ENCODE results near the gene BOLA3. TPM values are rescaled to one million over a fixed set of nuclear protein-coding genes. Genes with fewer than 3 reads are reported as not detected.

Gene BOLA3
- total RNA-seq, 2 experiments from 2014 or later, result 131 to 135 TPM

DNA sequence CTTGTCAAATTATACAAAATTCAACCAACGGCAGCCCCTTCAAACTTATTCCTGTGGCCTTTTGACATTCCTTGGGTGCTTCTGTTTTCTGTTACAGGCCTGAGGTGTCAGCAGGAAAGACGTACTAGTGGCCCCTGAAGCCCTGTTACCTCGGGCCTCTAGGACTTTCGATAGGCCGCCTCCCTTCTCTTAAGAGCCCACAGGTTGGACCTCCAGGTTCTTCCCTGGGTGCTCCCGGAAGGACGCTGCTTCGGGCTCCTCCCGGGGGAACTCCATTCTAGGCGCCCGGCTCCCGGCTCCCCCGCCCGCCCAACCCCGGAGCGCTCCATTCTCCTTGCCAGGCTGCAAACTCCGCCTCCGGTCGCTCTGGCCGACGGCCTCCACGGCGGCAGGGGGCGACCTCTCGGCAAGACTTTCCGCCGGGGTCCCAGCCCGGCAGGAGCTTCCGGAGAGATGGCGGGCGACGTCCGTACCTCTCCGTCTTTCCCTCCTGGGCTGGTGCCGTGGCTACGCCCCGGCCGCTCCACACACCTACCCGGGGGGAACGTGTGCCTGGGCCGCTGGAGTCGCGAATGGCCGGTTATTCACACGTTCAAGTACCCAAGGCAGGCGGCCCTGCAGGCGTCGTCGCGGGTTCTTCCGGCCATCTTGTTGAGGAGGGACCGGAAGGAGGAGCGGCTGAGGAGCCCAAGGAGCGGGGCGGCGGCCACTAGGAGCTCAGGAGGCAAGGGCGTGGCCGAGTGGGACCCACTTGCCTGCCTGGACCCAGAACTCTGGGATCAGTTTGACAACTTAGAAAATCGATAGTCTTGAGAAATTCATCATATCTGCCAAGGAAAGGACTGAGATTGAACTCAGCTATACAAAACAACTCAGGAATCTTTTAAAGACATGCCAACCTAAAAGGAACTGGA is 27.5 kb downstream of the BOLA3 start:
- Mint-ChIP-seq H3K4me1 (ENCODE audit: low read depth) (peaks cover 10% of the 10 kb centered on the region), H3K4me3 (peak overlapping the region; percentile 83), H3K27me3 (peaks cover 3% of the 10 kb centered on the region), H3K9me3 (peaks cover 13% of the 10 kb centered on the region), H3K27ac (peak overlapping the region; percentile 94), H3K36me3 (ENCODE audit: low read depth) (peaks cover 15% of the 10 kb centered on the region)
- intact Hi-C loops (cut with micrococcal nuclease), result no loop called here
- ChIA-PET CTCF (interaction anchor here (0.8 to 2.9 kb wide), 29 partner anchors 8 to 831 kb away, joined by 3 to 18 read pairs (median 4); partner anchors contain the start of genes MOB1A and STAMBP), POLR2A (interaction anchor here (0.5 to 2.3 kb wide), 10 partner anchors 9 to 886 kb away, joined by 3 to 10 read pairs (median 4); partner anchors contain the start of genes BOLA3, CCT7 and MOB1A)
- TF ChIP-seq, protein P1, sequence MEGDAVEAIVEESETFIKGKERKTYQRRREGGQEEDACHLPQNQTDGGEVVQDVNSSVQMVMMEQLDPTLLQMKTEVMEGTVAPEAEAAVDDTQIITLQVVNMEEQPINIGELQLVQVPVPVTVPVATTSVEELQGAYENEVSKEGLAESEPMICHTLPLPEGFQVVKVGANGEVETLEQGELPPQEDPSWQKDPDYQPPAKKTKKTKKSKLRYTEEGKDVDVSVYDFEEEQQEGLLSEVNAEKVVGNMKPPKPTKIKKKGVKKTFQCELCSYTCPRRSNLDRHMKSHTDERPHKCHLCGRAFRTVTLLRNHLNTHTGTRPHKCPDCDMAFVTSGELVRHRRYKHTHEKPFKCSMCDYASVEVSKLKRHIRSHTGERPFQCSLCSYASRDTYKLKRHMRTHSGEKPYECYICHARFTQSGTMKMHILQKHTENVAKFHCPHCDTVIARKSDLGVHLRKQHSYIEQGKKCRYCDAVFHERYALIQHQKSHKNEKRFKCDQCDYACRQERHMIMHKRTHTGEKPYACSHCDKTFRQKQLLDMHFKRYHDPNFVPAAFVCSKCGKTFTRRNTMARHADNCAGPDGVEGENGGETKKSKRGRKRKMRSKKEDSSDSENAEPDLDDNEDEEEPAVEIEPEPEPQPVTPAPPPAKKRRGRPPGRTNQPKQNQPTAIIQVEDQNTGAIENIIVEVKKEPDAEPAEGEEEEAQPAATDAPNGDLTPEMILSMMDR (IDR thresholded peaks at IDR 0.05), result peak; percentile 73
- ATAC-seq, result peak; percentile 98
- DNase-seq, result peak; percentile 88

DNA sequence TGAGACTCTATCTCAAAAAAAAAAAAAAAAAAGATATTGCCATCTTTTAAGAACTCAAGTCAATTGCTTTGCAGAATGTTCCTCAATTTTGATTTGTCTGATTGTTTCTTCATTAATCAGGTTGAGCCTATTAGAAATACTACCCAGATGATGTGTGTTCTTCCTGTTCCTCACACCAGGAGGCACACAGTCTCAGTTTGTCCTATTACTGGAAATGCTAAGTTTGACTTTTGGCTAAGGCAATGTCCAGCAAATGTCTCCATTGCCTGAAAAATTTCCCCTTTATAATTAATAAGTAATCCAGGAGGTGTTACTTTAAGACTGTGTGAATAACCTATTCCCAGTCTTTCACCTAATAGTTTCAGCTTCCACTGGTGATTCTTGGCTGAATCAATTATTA is 28.4 kb downstream of the BOLA3 start:
- intact Hi-C loops (cut with micrococcal nuclease), result no loop called here
- POLR2A ChIA-PET, result interaction anchor here (1.7 kb wide), 1 partner anchor 19 kb away, joined by 6 read pairs; no protein-coding TSS in a partner anchor
- no peak for ATAC-seq
- Mint-ChIP-seq H3K4me3 (peak overlapping the region; percentile 83), H3K27me3 (peaks cover 3% of the 10 kb centered on the region), H3K4me1 (ENCODE audit: low read depth) (peaks cover 10% of the 10 kb centered on the region), H3K9me3 (peaks cover 13% of the 10 kb centered on the region), H3K27ac (no peak overlapping the region), H3K36me3 (ENCODE audit: low read depth) (peaks cover 15% of the 10 kb centered on the region)
- CTCF ChIA-PET, result interaction anchor here (2.9 kb wide), 1 partner anchor 27 kb away, joined by 18 read pairs; no protein-coding TSS in a partner anchor
- TF ChIP-seq, protein P1 (IDR thresholded peaks at IDR 0.05), result no peak
- DNase-seq, result no peak

DNA sequence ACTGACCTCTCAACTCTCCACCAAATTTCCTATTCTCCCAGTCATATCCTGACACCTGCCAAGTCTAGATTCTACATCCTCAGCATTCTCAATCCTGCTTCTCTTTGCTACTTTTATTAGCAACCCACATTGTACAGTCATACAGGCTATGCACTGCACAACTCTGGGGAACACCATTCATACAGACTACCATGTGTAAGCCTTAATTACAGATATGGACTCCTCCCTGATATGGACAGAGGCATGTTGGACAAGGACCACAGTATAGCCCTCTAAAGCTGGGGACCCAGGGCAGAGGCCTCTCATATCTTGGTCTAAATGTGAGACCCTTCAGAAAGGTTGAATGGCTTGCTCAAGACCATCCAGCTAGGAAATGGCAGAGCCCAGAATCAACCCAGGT is 36.3 kb downstream of the BOLA3 start:
- Mint-ChIP-seq H3K4me3 (no peak overlapping the region), H3K27me3 (peaks cover 4% of the 10 kb centered on the region), H3K36me3 (ENCODE audit: low read depth) (no peaks in the 10 kb centered on the region), H3K27ac (no peak overlapping the region), H3K4me1 (ENCODE audit: low read depth) (peaks cover 2% of the 10 kb centered on the region), H3K9me3 (no peaks in the 10 kb centered on the region)
- ChIA-PET CTCF (interaction anchor here (1.4 to 2.1 kb wide), 4 partner anchors 9 to 285 kb away, joined by 3 to 6 read pairs (median 4); no protein-coding TSS in a partner anchor), POLR2A (interaction anchor here (1.1 to 1.4 kb wide), 2 partner anchors 9 to 37 kb away, joined by 4 read pairs; partner anchors contain the start of gene BOLA3)
- intact Hi-C loops (cut with micrococcal nuclease), result no loop called here
- DNase-seq, result no peak
- TF ChIP-seq, protein P1 (IDR thresholded peaks at IDR 0.05), result no peak
- ATAC-seq, result no peak

DNA sequence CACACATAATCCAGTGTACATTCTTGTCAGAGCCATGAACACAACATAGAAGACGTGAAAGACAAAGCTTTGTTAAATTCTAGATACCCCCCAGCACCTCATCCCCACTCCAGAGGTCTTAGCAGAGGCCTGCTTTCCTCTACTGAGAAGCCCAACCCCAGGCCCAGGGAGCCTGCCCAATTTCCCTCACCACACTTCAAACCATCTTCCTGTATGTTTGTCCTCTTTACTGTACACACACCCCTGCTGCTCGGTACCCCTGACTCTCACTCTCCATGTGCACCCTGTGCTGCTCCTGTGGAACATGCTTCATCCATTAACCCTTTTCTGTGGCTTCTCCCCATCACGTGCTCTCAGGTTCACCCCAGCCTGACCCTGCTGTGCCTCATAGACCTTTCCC is 37.2 kb downstream of the BOLA3 start:
- ATAC-seq (no peak), DNase-seq (no peak)
- H3K4me3 Mint-ChIP-seq, result no peak overlapping the region
- peaks cover 4% of the 10 kb centered on the region for H3K27me3 Mint-ChIP-seq
- TF ChIP-seq, protein P1 (IDR thresholded peaks at IDR 0.05), result no peak
- H3K4me1 Mint-ChIP-seq (ENCODE audit: low read depth), result peaks cover 2% of the 10 kb centered on the region
- no peaks in the 10 kb centered on the region for H3K36me3 Mint-ChIP-seq (ENCODE audit: low read depth)
- H3K9me3 Mint-ChIP-seq, result no peaks in the 10 kb centered on the region
- no peak overlapping the region for H3K27ac Mint-ChIP-seq
- ChIA-PET POLR2A (interaction anchor here (0.6 to 1.4 kb wide), 3 partner anchors 38 to 217 kb away, joined by 3 to 4 read pairs (median 3); partner anchors contain the start of gene BOLA3), CTCF (interaction anchor here (1.4 to 2.1 kb wide), 4 partner anchors 8 to 284 kb away, joined by 3 to 7 read pairs (median 4); no protein-coding TSS in a partner anchor)
- intact Hi-C loops (cut with micrococcal nuclease), result no loop called here
